ENCODE results near the gene CDH23. TPM values are rescaled to one million over a fixed set of nuclear protein-coding genes. Genes with fewer than 3 reads are reported as not detected.

CDH23 gene
- total and polyA plus RNA-seq, 2 experiments from 2014 or later = 0.30 to 1.5 TPM

DNA sequence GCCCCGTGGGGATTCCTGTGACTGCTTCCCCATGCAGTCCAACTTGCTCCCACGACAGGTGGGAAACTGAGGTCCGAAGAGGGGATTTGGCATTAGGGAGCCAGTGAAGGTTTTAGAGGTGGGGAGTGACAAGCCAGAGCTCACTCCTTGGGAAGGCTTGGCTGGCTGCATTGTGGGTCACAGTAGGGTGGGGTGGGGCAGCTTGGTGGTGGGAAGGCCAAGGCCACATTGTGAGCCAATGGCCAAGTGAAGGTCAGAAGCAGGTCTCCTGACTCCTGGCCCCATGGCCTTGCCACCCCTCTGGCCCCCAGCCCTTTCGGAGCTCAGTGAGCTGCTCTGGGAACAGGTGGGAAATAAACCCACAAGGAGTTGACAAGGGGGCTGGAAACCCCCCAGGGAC lies 320.3 kb downstream of the CDH23 start:
- TF ChIP-seq EZH2 (IDR thresholded peaks at IDR 0.05; ENCODE audit: borderline replicate concordance) (no peak), EZH2phosphoT487 (IDR thresholded peaks at IDR 0.05; ENCODE audit: low read depth, severe bottlenecking, unreplicated experiment) (no peak)
- TF ChIP-seq, protein P1, sequence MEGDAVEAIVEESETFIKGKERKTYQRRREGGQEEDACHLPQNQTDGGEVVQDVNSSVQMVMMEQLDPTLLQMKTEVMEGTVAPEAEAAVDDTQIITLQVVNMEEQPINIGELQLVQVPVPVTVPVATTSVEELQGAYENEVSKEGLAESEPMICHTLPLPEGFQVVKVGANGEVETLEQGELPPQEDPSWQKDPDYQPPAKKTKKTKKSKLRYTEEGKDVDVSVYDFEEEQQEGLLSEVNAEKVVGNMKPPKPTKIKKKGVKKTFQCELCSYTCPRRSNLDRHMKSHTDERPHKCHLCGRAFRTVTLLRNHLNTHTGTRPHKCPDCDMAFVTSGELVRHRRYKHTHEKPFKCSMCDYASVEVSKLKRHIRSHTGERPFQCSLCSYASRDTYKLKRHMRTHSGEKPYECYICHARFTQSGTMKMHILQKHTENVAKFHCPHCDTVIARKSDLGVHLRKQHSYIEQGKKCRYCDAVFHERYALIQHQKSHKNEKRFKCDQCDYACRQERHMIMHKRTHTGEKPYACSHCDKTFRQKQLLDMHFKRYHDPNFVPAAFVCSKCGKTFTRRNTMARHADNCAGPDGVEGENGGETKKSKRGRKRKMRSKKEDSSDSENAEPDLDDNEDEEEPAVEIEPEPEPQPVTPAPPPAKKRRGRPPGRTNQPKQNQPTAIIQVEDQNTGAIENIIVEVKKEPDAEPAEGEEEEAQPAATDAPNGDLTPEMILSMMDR (IDR thresholded peaks at IDR 0.05; ENCODE audit: poor library complexity) = no peak
- WGBS (ENCODE audit: low lambda C conversion rate, missing lambda C conversion rate) = 81% methylated on average over 4 of the region's 4 CpGs
- H3K4me2 ChIP-seq = no peak overlapping the region
- H3K79me2 ChIP-seq = no peaks in the 10 kb centered on the region
- H3K36me3 ChIP-seq (replicated peaks; ENCODE audit: insufficient read depth, low read depth) = no peaks in the 10 kb centered on the region
- H3K9me2 ChIP-seq (replicated peaks; ENCODE audit: insufficient read depth) = no peaks in the 10 kb centered on the region
- no peaks in the 10 kb centered on the region for H3K27me3 ChIP-seq
- H3K4me3 ChIP-seq = no peak overlapping the region
- H2AFZ ChIP-seq = no peak overlapping the region
- no peaks in the 10 kb centered on the region for H4K20me1 ChIP-seq (ENCODE audit: insufficient read depth, poor library complexity, severe bottlenecking)
- H3K4me1 ChIP-seq (ENCODE audit: insufficient read depth) = peaks cover 16% of the 10 kb centered on the region
- H3K9me3 ChIP-seq (ENCODE audit: low read depth) = no peaks in the 10 kb centered on the region
- no peak overlapping the region for H3K27ac ChIP-seq
- DNase-seq (ENCODE audit: low spot score) = no peak

DNA sequence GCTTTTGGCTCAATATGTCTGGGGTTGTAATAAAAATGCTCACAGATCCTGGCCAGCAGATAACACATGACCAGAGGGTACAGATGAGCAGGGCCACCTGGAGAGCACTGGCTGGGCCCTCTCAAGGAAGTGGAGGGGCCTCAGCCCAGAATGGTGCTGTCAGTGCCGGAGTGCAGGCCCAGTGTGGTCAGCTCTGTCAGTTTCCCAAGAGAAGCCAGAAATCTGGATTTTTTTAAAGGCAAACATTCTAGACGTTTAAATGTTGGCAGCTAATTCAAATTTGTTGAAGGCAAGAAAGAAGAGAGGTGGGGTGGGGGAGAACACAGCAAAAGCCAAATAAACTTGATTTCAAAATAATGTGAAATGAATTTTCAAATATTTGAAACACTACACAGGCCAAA lies 320.8 kb downstream of the CDH23 start:
- no peak overlapping the region for H3K27ac ChIP-seq
- H3K4me3 ChIP-seq = no peak overlapping the region
- H3K9me3 ChIP-seq (ENCODE audit: low read depth) = no peaks in the 10 kb centered on the region
- no peaks in the 10 kb centered on the region for H4K20me1 ChIP-seq (ENCODE audit: insufficient read depth, poor library complexity, severe bottlenecking)
- H2AFZ ChIP-seq = no peak overlapping the region
- H3K4me2 ChIP-seq = no peak overlapping the region
- H3K27me3 ChIP-seq = no peaks in the 10 kb centered on the region
- H3K9me2 ChIP-seq (replicated peaks; ENCODE audit: insufficient read depth) = no peaks in the 10 kb centered on the region
- no peaks in the 10 kb centered on the region for H3K79me2 ChIP-seq
- peaks cover 16% of the 10 kb centered on the region for H3K4me1 ChIP-seq (ENCODE audit: insufficient read depth)
- WGBS (ENCODE audit: low lambda C conversion rate, missing lambda C conversion rate) = 60% methylated on average over 2 of the region's 2 CpGs
- DNase-seq (ENCODE audit: low spot score) = no peak
- H3K36me3 ChIP-seq (replicated peaks; ENCODE audit: insufficient read depth, low read depth) = no peaks in the 10 kb centered on the region
- TF ChIP-seq, protein P1 (IDR thresholded peaks at IDR 0.05; ENCODE audit: poor library complexity) = no peak
- TF ChIP-seq EZH2 (IDR thresholded peaks at IDR 0.05; ENCODE audit: borderline replicate concordance) (no peak), EZH2phosphoT487 (IDR thresholded peaks at IDR 0.05; ENCODE audit: low read depth, severe bottlenecking, unreplicated experiment) (no peak)

DNA sequence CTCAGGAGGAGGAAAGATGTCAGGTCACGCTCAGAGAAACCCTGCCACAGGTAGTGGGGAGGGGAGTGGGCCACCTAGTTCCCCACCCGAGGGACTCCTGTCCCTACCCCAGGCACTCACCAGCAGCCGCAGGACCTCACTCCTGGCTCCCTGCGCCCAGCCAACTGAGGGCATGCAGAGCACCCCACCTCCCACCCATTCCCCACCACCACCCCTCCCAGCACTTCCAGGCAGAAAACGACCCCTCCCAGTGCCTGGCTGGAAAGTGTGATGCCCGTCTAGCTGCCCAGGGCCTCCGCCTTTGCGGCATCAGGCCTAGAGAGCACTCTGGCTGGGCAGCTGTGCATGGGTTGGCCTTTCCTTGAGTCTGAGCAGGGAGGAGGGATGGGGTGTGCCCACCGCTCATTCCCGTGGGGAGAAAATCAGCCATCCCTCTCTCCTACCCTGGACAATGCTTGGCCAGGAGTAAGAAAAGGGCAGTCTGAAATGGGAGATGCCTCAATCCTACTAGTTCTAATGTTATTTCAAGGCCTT lies 321.5 kb downstream of the CDH23 start:
- Histone ChIP-seq H3K4me3 (no peak overlapping the region), H3K36me3 (replicated peaks; ENCODE audit: insufficient read depth, low read depth) (no peaks in the 10 kb centered on the region), H4K20me1 (ENCODE audit: insufficient read depth, poor library complexity, severe bottlenecking) (no peaks in the 10 kb centered on the region), H3K4me2 (no peak overlapping the region), H3K79me2 (no peaks in the 10 kb centered on the region), H3K27ac (no peak overlapping the region), H3K9me3 (ENCODE audit: low read depth) (no peaks in the 10 kb centered on the region), H3K9me2 (replicated peaks; ENCODE audit: insufficient read depth) (no peaks in the 10 kb centered on the region), H3K4me1 (ENCODE audit: insufficient read depth) (peaks cover 12% of the 10 kb centered on the region), H2AFZ (no peak overlapping the region), H3K27me3 (no peaks in the 10 kb centered on the region)
- no peak for DNase-seq (ENCODE audit: low spot score)
- TF ChIP-seq EZH2 (IDR thresholded peaks at IDR 0.05; ENCODE audit: borderline replicate concordance) (no peak), EZH2phosphoT487 (IDR thresholded peaks at IDR 0.05; ENCODE audit: low read depth, severe bottlenecking, unreplicated experiment) (no peak)
- 92% methylated on average over 8 of the region's 10 CpGs for WGBS (ENCODE audit: low lambda C conversion rate, missing lambda C conversion rate)

DNA sequence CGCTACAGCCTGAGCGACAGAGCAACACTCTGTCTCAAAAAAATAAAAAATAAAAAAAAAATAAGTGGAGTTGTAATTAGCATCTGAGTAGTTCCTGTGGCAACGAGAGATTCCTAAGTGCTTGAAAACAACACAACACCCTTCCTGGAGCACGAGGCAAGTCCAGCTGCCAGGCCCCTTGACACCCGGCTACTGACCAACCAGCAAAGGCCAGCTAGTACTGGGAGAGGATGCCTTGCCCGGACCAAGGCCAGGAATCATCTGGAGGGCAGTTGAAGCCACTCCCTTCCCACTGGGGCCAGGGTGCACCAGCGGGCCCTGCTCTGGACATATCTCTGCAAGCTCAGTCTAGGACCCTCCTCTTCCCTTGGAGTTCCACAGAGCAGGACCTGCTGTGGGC lies 322.3 kb downstream of the CDH23 start:
- H3K4me2 ChIP-seq = no peak overlapping the region
- no peaks in the 10 kb centered on the region for H3K79me2 ChIP-seq
- H3K4me3 ChIP-seq = no peak overlapping the region
- no peak for DNase-seq (ENCODE audit: low spot score)
- no peaks in the 10 kb centered on the region for H3K27me3 ChIP-seq
- H3K9me3 ChIP-seq (ENCODE audit: low read depth) = no peaks in the 10 kb centered on the region
- no peaks in the 10 kb centered on the region for H4K20me1 ChIP-seq (ENCODE audit: insufficient read depth, poor library complexity, severe bottlenecking)
- TF ChIP-seq EZH2phosphoT487 (IDR thresholded peaks at IDR 0.05; ENCODE audit: low read depth, severe bottlenecking, unreplicated experiment) = no peak
- TF ChIP-seq EZH2 (IDR thresholded peaks at IDR 0.05; ENCODE audit: borderline replicate concordance) = no peak
- TF ChIP-seq, protein P1 (IDR thresholded peaks at IDR 0.05; ENCODE audit: poor library complexity) = no peak
- H2AFZ ChIP-seq = no peak overlapping the region
- H3K4me1 ChIP-seq (ENCODE audit: insufficient read depth) = peaks cover 4% of the 10 kb centered on the region
- no peak overlapping the region for H3K27ac ChIP-seq
- no peaks in the 10 kb centered on the region for H3K9me2 ChIP-seq (replicated peaks; ENCODE audit: insufficient read depth)
- H3K36me3 ChIP-seq (replicated peaks; ENCODE audit: insufficient read depth, low read depth) = no peaks in the 10 kb centered on the region
- WGBS (ENCODE audit: low lambda C conversion rate, missing lambda C conversion rate) = 91% methylated on average over 7 of the region's 7 CpGs
